SKM-1 (cell line): ENCODE measurements around the gene PEX5.
A peak's percentile ranks its signal among the peaks of the same experiment; 100 is the strongest.
"Not testable (repeated sequence)": the region's sequence is repeated elsewhere in the genome, so short reads cannot be mapped to it uniquely, and the experiment has no call there.

ENCODE experiments used
- DNase-seq: peaks from one replicate; lab custom pipeline; 2025; ENCODE audit not compliant: unreplicated experiment; lab: John Stamatoyannopoulos, UW

PEX5 gene

DNA sequence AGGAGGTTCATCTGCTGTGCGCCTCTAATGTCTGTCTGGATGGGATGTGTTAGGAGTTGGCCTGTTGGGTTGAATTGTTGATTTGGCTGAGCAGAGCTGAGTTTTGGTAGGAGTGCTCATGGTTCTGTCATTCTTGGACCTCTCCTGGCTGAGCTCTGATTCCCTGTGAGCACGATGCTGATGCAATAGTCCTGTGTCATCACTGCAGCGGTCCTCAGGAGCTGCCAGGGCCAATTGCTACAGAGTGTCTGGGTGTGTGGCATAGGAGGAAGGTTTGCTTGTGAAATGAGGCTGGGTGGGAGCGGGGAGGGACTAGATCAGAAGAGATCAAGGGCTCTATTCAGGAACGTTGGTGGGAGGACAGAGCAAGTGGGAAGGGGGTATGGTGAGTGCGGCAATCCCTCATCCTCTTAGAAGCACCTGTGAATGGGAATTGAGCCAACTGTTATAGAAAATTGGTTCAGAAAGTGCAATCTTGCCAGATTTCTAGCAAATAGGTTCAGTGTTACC lies 21.2 kb downstream of the PEX5 start:
- DNase-seq: no peak

DNA sequence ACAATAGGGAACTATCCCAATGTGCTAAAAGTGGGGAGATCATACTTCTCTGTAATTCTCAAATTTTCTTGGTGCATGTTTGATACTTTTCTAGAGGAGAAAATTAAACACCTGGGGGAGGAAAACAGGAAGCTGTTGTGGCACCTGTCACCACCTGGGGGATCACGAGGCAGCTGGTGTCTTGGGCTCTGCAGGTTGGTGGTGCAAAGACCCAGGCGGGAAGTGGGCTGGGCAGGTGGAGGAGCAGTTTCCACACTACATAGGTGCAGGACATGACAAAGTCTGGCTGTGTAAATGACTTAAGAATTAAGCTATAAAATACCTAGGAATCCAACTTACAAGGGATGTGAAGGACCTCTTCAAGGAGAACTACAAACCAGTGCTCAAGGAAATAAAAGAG lies 23.2 kb downstream of the PEX5 start:
- no peak for DNase-seq

DNA sequence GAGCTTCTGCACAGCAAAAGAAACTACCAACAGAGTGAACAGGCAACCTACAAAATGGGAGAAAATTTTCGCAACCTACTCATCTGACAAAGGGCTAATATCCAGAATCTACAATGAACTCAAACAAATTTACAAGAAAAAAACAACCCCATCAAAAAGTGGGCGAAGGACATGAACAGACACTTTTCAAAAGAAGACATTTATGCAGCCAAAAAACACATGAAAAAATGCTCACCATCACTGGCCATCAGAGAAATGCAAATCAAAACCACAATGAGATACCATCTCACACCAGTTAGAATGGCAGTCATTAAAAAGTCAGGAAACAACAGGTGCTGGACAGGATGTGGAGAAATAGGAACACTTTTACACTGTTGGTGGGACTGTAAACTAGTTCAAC lies 24.3 kb downstream of the PEX5 start:
- not testable (repeated sequence) for DNase-seq

DNA sequence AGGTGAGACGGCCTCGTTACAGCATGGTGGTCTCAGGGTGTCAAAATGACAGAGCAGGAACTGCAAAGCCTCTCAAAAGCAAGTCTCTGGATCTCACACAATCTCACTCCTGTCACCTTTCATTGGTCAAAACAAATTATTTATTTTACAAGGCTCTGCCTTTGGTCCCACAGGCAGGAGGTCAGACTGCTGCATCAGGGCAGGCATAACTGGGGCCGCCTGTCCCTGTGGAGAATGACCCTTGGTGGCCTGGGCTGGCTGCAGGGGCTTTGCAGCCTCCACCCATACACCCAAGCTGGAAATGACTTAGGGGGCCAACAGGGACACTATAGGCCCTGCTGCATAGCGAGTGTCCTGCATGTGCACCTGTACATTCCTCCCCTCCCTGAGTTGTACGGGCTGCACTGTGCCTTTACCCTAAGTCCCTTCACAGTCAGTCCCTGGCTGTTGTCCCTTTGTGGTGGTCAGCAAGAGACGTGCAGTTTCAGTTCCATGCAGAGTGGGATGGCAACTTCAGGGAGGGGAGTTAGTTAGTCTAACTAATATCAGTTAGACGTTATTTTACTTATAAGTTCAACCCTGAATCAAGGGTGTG lies 28.1 kb downstream of the PEX5 start:
- DNase-seq: no peak

DNA sequence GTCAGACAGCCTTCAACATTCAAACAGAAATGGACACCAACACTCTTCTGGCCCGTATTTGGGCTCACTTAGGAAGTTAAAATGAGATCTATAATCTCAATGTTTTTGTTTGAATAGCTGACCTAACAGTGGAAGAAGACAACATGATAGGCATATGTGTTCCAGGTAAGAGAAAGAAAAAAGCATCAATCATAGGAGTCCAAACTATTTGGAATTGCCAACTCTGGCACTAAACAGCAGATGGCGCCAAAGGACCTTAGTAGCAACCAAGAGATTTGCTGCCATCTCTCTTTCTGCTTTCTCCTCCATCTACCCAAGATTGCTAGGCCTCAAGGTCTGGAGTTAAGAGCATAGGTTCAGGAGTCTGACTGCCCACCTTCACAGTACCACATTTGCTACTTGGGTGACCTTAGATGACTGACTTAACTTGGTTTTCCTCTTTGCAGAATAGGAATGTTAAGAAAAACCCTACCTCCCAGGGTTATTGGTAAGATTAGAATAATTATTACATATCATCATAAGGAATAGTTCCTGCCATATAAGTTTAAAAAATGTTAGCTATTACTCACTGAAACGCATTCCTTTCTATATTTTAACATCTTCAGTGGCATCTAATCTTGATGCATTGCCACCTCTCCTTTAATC lies 30.2 kb downstream of the PEX5 start:
- DNase-seq: peak; percentile 16

DNA sequence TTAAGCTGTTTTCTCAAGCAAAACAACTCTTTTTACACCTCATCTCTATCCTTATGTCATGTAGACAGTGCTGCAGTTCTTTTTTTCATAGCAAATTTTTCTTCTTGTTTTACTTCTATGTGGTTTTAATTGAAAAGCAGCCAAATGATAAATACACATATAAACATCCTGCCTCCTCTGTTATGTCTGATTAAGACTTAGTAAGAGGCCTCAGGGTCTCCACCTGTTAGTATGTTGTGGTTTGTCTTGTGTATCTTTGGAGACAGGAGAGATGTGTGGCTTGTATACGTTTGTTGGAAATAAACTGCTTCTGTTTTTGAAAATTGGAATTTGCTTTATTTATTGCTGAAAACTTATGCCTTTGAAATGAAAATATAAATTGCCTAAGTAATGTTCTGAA lies 32.0 kb downstream of the PEX5 start:
- no peak for DNase-seq

DNA sequence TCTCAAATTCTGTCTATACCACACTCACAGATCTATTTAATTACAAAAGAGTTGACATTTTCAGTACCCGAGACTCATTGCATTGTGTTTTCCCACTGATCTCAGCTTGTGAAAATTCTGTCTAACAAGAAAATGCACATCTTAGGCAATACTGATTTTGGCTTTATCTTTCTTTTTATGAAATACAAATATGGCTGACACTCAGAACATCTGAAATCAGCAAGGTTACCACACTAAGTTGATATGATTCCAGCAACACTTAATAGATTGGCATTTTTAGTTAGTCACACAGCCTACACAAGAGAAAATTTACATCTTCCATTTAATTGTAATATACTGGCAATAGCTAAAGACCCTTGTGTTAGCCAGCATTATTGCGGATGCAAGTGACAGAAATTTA lies 40.3 kb downstream of the PEX5 start:
- no peak for DNase-seq

DNA sequence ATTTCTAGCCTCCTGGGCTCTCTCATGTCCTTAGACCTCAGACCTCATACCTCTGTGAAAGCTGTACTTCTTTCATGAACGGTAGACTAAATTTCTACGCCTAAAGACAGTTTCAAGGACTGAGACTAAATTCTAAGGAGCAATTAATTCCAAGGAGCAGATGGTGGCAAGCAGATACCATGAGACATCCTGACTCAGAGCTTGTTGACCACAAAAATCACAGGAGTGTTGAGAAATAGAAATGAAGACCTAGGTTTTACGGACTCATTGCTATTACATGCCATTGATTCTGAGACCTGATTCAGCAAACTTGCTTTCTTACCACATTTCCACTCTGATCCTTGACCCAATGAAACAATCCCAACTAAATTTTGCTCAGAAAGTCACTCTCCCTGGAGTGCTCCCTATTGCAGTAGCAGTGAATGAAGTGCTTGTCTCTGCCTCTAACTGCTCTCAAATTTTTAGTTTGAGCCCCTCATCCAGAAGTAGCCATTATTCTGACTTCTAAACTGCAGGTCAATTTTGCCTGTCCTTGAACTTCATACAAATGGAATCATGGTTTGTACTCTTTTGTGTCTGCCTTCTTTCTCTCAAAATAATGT lies 52.0 kb downstream of the PEX5 start:
- no peak for DNase-seq

DNA sequence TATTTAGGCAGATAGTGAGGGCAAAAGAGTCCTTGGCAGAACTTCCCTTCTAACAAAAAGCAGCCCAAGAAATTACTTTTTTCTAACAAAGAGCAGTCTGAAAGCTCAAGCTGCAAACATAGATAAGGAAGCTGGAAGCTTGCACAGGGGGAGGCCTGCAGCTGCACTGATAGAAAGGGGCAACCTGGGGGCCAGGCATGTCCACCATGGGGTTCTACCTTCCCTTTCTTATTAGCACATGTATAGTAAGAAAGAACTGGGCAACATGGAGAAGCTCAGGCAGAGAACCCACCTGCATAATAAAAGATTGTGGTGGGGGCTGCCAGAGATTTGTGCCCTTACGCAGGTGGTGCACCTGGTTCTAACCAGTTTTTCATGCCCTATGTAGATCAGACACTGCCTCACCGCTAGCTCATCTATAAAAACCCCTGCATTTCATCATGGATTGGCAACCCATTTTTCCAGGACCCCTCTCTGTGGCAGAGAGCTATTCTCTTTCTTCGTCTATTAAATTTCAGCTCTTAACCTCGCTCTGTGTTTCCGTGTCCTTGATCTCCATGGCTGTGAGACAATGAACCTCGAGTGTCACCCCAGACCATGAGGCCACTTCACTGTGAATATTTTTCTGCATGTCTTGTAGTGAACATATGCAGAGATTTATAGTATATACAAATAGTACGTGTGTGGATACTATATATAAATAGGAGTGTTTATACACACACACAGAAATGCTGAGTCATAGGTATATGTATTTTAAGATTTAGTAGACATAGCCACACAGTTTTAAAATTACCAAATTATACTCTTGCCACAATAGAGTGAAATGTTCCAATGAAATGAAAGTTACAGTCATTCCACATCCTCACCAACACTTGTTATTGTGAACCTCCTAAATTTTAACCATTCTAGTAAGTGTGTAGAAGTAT lies 53.0 kb downstream of the PEX5 start:
- DNase-seq: no peak

DNA sequence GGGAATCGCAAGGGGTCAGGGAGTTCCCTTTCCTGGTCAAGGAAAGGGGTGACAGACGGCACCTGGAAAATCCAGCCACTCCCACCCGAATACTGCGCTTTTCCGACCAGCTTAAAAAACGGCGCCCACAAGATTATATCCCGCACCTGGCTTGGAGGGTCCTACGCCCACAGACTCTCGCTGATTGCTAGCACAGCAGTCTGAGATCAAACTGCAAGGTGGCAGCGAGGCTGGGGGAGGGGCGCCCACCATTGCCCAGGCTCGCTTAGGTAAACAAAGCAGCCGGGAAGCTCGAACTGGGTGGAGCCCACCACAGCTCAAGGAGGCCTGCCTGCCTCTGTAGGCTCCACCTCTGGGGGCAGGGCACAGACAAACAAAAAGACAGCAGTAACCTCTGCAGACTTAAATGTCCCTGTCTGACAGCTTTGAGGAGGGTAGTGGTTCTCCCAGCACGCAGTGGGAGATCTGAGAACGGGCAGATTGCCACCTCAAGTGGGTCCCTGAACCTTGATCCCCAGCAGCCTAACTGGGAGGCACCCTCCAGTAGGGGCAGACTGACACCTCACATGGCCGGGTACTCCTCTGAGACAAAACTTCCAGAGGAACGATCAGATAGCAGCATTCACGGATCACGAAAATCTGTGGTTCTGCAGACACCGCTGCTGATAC lies 62.0 kb downstream of the PEX5 start:
- DNase-seq: not testable (repeated sequence)

DNA sequence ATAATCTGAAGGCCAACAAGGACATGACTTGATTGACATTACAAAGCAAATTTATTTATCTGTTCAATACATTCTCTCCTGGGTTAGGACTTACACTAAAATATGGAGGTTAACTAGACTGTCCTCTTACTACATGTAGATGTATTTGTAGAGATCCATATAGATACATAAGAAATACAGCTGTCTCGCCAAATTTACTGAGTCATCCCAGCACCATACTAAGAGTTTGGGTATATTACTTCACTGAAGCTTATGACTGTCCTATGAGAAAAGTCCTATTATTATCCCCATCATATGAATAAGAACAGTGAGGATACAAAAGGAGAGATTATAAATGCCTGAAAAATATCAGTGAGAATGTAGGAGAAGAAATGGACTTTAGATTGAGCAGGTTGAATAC lies 69.6 kb downstream of the PEX5 start:
- no peak for DNase-seq
